G401 (cell line): ENCODE measurements around the gene BABAM2. TPM values are rescaled to one million over a fixed set of nuclear protein-coding genes. Genes with fewer than 3 reads are reported as not detected.

ENCODE experiments used
- DNase-seq: peaks from one replicate; pipeline ENCODE4 v3.0.0-alpha.2; 2015; ENCODE audit warnings: low spot score
- in situ Hi-C: cut with HindIII; loops from 2 replicates; pipeline ENCODE4 v1.10.0; 2016; ENCODE audit warnings: low sequenced_read_pairs, mixed read lengths
- total RNA-seq: library from RNA; depleted of rRNA; stranded (reverse); fragments of >200 nt; shearing (Covaris generic); gene quantifications from 2 replicates; pipeline ENCODE4 v1.2.3, GENCODE V29; 2014

BABAM2 gene
- total RNA-seq, 1 experiment from 2014 or later = 42.3 TPM

GRCh38 chr2:27903649-27904404, 13.3 kb downstream of the BABAM2 start:
- DNase-seq = no peak
- in situ Hi-C loops = no loop called here

GRCh38 chr2:27904405-27904665, 13.8 kb downstream of the BABAM2 start:
- in situ Hi-C loops = no loop called here

GRCh38 chr2:27906074-27906473, 15.5 kb downstream of the BABAM2 start:
- in situ Hi-C loops = no loop called here

More at GRCh38 chr2:27904405-27904665, 13.8 kb downstream of the BABAM2 start:
- DNase-seq = no peak

GRCh38 chr2:27907547-27907946, 17.0 kb downstream of the BABAM2 start:
- no peak for DNase-seq

More at GRCh38 chr2:27906074-27906473, 15.5 kb downstream of the BABAM2 start:
- no peak for DNase-seq

GRCh38 chr2:27909901-27910300, 19.4 kb downstream of the BABAM2 start:
- in situ Hi-C loops = no loop called here

More at GRCh38 chr2:27907547-27907946, 17.0 kb downstream of the BABAM2 start:
- in situ Hi-C loops = no loop called here

GRCh38 chr2:27911458-27912210, 21.1 kb downstream of the BABAM2 start:
- in situ Hi-C loops = no loop called here
- DNase-seq = no peak

More at GRCh38 chr2:27909901-27910300, 19.4 kb downstream of the BABAM2 start:
- DNase-seq = no peak

GRCh38 chr2:27912512-27912911, 22.0 kb downstream of the BABAM2 start:
- in situ Hi-C loops = no loop called here
- no peak for DNase-seq

- in situ Hi-C loops = no loop called here
- no peak for DNase-seq
Observed at GRCh38 chr2:27914041-27914804, 23.7 kb downstream of the BABAM2 start.

- no peak for DNase-seq
- in situ Hi-C loops = no loop called here
Observed at GRCh38 chr2:27914805-27915175, 24.3 kb downstream of the BABAM2 start.

GRCh38 chr2:27915191-27915590, 24.7 kb downstream of the BABAM2 start:
- no peak for DNase-seq
- in situ Hi-C loops = no loop called here

GRCh38 chr2:27915874-27916273, 25.3 kb downstream of the BABAM2 start:
- in situ Hi-C loops = no loop called here
- no peak for DNase-seq

- DNase-seq = no peak
- in situ Hi-C loops = no loop called here
Observed at GRCh38 chr2:27916293-27916995, 25.9 kb downstream of the BABAM2 start.

- in situ Hi-C loops = no loop called here
- no peak for DNase-seq
Observed at GRCh38 chr2:27920148-27920885, 29.8 kb downstream of the BABAM2 start.

- in situ Hi-C loops = no loop called here
- DNase-seq = no peak
Observed at GRCh38 chr2:27921424-27921823, 30.9 kb downstream of the BABAM2 start.

GRCh38 chr2:27921880-27922547, 31.5 kb downstream of the BABAM2 start:
- in situ Hi-C loops = no loop called here
- DNase-seq = no peak

- in situ Hi-C loops = no loop called here
- no peak for DNase-seq
Observed at GRCh38 chr2:27922842-27923241, 32.3 kb downstream of the BABAM2 start.

GRCh38 chr2:27925766-27926472, 35.4 kb downstream of the BABAM2 start:
- no peak for DNase-seq
- in situ Hi-C loops = no loop called here
